K562 (cell line): ENCODE measurements around the gene CCDC192. TPM values are rescaled to one million over a fixed set of nuclear protein-coding genes. Genes with fewer than 3 reads are reported as not detected.

Experiments
- ATAC-seq: fragments of 200-7000 bp; cut with Tn5 transposase; 3 replicates; pipeline ENCODE4 v1.9.1; 2020; ENCODE audit warnings: moderate library complexity
- BruUV-seq: library from RNA; stranded (reverse); fragments of 400-500 nt; replicated peaks from 2 replicates; lab custom pipeline; 2021; lab: Mats Ljungman, UMichigan
- CTCF ChIA-PET: fragments of 300-600 bp; formaldehyde crosslinking; extraction: SDS; loops from one replicate; lab custom pipeline; 2021; ENCODE audit warnings: low intra/inter-chr PET ratio; lab: Yijun Ruan, JAX
- POLR2A ChIA-PET: fragments of 300-600, 350-650 bp; sonication (Branson Sonifier 250); formaldehyde crosslinking; extraction: SDS; loops from one replicate; lab custom pipeline; 2021; ENCODE audit warnings: antibody characterized with exemption, inconsistent platforms; lab: Yijun Ruan, JAX
- DNase-seq, 4 experiments: peaks; one replicate each; pipeline versions ENCODE4 v3.0.0 to v3.0.0-alpha.2; 2011 to 2018; ENCODE audit warnings: low spot score in 3 of 4, mixed read lengths in 3 of 4; ENCODE audit errors: extremely low read depth in 1 of 4
- FAIRE-seq: peaks from 2 replicates; lab custom pipeline; 2011; peaks lifted over from hg19 to GRCh38; lab: Jason Lieb, UNC
- H2AFZ ChIP-seq: 2 replicates; pipeline ENCODE4 v1.6.0; 2011; ENCODE audit warnings: low read depth, low read length, control low read depth, inconsistent platforms
- H3K27ac ChIP-seq: fragments of 200-600 bp; 3 replicates; pipeline ENCODE4 v1.8.0; 2011; ENCODE audit warnings: low read depth, mild to moderate bottlenecking, control low read depth, inconsistent platforms, low read length, moderate library complexity, mixed read lengths; ENCODE audit errors: extremely low read depth
- H3K27me3 ChIP-seq, 2 experiments: fragments of 300-600 bp in 1 of 2; 2 replicates in 1 of 2; 3 replicates in 1 of 2; pipeline versions ENCODE4 v1.6.0 to v1.8.0; 2011; ENCODE audit warnings: inconsistent platforms in 2 of 2, low read length in 2 of 2, mild to moderate bottlenecking in 1 of 2, mixed read lengths in 1 of 2, moderate library complexity in 1 of 2; ENCODE audit not compliant: control insufficient read depth in 2 of 2, insufficient read depth in 2 of 2
- H3K36me3 ChIP-seq: fragments of 300-600 bp; 3 replicates; pipeline ENCODE4 v1.8.0; 2011; ENCODE audit warnings: mild to moderate bottlenecking, low read length, inconsistent platforms; ENCODE audit not compliant: control insufficient read depth, insufficient read depth
- H3K4me1 ChIP-seq, 2 experiments: fragments of 200-600 bp in 1 of 2; replicated peaks in 1 of 2; 2 replicates in 1 of 2; 3 replicates in 1 of 2; pipeline versions ENCODE4 v1.5.1 to v1.8.0; 2011; ENCODE audit warnings: inconsistent platforms in 2 of 2, low read length in 2 of 2, mild to moderate bottlenecking in 1 of 2, mixed read lengths in 1 of 2, moderate library complexity in 1 of 2; ENCODE audit not compliant: control insufficient read depth in 2 of 2, insufficient read depth in 2 of 2
- H3K4me2 ChIP-seq: 2 replicates; pipeline ENCODE4 v1.6.1; 2011; ENCODE audit warnings: low read length, control low read depth, inconsistent platforms, mixed read lengths; ENCODE audit not compliant: insufficient read depth
- H3K4me3 ChIP-seq: fragments of 200-600 bp; sonication (generic), shearing (Covaris generic); 2 replicates; pipeline ENCODE4 v1.5.1; 2016; ENCODE audit warnings: control low read depth, inconsistent platforms
- H3K79me2 ChIP-seq: fragments of 200-600 bp; 3 replicates; pipeline ENCODE4 v1.8.0; 2011; ENCODE audit warnings: low read length, inconsistent platforms; ENCODE audit not compliant: control insufficient read depth, insufficient read depth
- H3K9ac ChIP-seq, 2 experiments: 2 replicates each; pipeline versions ENCODE4 v1.6.0 to v1.6.1; 2011; ENCODE audit warnings: low read depth in 2 of 2, low read length in 2 of 2, control low read depth in 1 of 2, inconsistent platforms in 1 of 2, mild to moderate bottlenecking in 1 of 2, mixed read lengths in 1 of 2; ENCODE audit not compliant: insufficient read depth in 1 of 2
- H3K9me1 ChIP-seq: one replicate; pipeline ENCODE4 v1.6.0; 2011; ENCODE audit warnings: inconsistent platforms, mild to moderate bottlenecking, low read length, moderate library complexity; ENCODE audit not compliant: control insufficient read depth, insufficient read depth
- H3K9me3 ChIP-seq: replicated peaks from 2 replicates; pipeline ENCODE4 v1.5.1; 2011; ENCODE audit warnings: low read depth, low read length, inconsistent platforms; ENCODE audit not compliant: control insufficient read depth, insufficient read depth
- H4K20me1 ChIP-seq: replicated peaks from 2 replicates; pipeline ENCODE4 v1.6.1; 2011; ENCODE audit warnings: low read length, inconsistent platforms, mixed read lengths; ENCODE audit not compliant: control insufficient read depth, insufficient read depth
- ERF ChIP-seq: fragments of 450-650 bp; formaldehyde crosslinking; IDR thresholded peaks from 2 replicates; pipeline ENCODE4 v1.4.0; 2020; ENCODE audit warnings: mild to moderate bottlenecking, mixed read lengths
- HNRNPLL ChIP-seq: fragments of 200-400 bp; formaldehyde crosslinking; IDR thresholded peaks from 2 replicates; pipeline ENCODE4 v1.6.1; 2017; ENCODE audit warnings: low read length, low read depth, mild to moderate bottlenecking; ENCODE audit not compliant: poor library complexity, severe bottlenecking
- MAFG ChIP-seq: fragments of 450-650 bp; conservative IDR thresholded peaks from 2 replicates; pipeline ENCODE4 v1.6.1; 2016; ENCODE audit warnings: missing genetic modification characterization, missing compliant biosample characterization
- POLR3G ChIP-seq: IDR thresholded peaks from 2 replicates; pipeline ENCODE4 v1.6.1; 2011; ENCODE audit not compliant: insufficient read length, insufficient replicate concordance; ENCODE audit errors: extremely low read depth
- WGBS: fragments of 100-300 bp; shearing (Covaris generic); methylation state at CpG from one replicate; pipeline ENCODE4 v1.1.6; 2016; ENCODE audit warnings: low coverage, mixed read lengths; ENCODE audit not compliant: insufficient coverage; ENCODE audit errors: missing lambda C conversion rate; 5-methylcytosine and 5-hydroxymethylcytosine counted together
- in situ Hi-C: fragments of 300-500 bp; cut with MboI; formaldehyde crosslinking; loops from 4 replicates; pipeline ENCODE4 v1.15.0; 2018; ENCODE audit warnings: inconsistent platforms, mixed read lengths
- intact Hi-C: fragments of 100-400 bp; cut with micrococcal nuclease; formaldehyde crosslinking; loops from 2 replicates; pipeline ENCODE4 v1.14.2; 2022
- polyA plus RNA-seq, 8 experiments: library from polyadenylated mRNA; depleted of rRNA in 4 of 8; stranded (reverse) in 5 of 8; unstranded in 3 of 8; fragments of >200 nt; fragmentation: Nextera tagmentation in 2 of 8; fragmentation: Illumina TruSeq in 1 of 8; extraction: Ambion mirVana in 2 of 8; extraction: Trizol in 1 of 8; gene quantifications; 2 replicates each; pipeline versions ENCODE4 v1.2.1 to v1.2.3, GENCODE V29; 2011 to 2014; ENCODE audit warnings: inconsistent platforms in 1 of 8, missing spikeins in 1 of 8
- total RNA-seq, 7 experiments: library from RNA; depleted of rRNA in 6 of 7; stranded (reverse); fragments of >200 nt in 6 of 7; fragmentation: Illumina TruSeq in 2 of 7; extraction: Trizol in 2 of 7; gene quantifications; 2 replicates each; pipeline versions ENCODE4 v1.2.1 to v1.2.3, GENCODE V29; 2011 to 2021; ENCODE audit warnings: low replicate concordance in 1 of 7
- TF ChIP-seq, protein P1 (sequence below): fragments of 250-450 bp; sonication (Bioruptor Pico); IDR thresholded peaks from 2 replicates; pipeline ENCODE4 v1.5.1; 2021; ENCODE audit warnings: mild to moderate bottlenecking
- TF ChIP-seq, protein P2 (sequence below): fragments of 450-650 bp; IDR thresholded peaks from 2 replicates; pipeline ENCODE4 v1.6.1; 2016; ENCODE audit warnings: mild to moderate bottlenecking, moderate library complexity

Gene CCDC192
- total and polyA plus RNA-seq, 9 of the 15 experiments (the other 6 are each of a cell fraction or from before 2014, with no cell fraction given) = 0.21 to 0.66 (median 0.38) TPM; not detected in 2

DNA sequence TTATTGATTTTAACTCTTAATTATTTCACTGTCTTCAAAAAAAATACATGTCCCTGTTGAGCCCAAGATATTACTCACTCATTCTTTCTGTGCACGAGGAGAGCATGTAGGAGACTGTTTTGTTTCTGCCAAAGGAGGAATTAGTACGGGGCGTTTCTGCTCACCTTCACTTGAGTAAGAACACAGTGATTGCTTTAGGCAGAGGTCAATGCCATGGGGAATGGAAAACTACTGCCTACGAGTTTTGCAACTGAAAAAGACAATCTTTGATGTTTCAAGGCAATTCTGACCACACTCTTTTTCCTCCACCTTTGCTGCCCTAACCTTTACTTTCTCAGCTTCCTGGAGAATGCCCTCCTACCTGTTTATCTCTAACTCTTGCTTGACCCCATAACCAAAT is 109.4 kb downstream of the CCDC192 start (continued):
- TF ChIP-seq POLR3G (no peak), MAFG (no peak)
- TF ChIP-seq, protein P1, sequence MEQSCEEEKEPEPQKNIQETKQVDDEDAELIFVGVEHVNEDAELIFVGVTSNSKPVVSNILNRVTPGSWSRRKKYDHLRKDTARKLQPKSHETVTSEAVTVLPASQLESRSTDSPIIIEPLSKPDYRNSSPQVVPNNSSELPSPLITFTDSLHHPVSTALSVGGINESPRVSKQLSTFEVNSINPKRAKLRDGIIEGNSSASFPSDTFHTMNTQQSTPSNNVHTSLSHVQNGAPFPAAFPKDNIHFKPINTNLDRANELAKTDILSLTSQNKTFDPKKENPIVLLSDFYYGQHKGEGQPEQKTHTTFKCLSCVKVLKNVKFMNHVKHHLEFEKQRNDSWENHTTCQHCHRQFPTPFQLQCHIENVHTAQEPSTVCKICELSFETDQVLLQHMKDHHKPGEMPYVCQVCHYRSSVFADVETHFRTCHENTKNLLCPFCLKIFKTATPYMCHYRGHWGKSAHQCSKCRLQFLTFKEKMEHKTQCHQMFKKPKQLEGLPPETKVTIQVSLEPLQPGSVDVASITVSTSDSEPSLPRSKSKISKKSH = no peak
- TF ChIP-seq, all 486 proteins: peak for 0

DNA sequence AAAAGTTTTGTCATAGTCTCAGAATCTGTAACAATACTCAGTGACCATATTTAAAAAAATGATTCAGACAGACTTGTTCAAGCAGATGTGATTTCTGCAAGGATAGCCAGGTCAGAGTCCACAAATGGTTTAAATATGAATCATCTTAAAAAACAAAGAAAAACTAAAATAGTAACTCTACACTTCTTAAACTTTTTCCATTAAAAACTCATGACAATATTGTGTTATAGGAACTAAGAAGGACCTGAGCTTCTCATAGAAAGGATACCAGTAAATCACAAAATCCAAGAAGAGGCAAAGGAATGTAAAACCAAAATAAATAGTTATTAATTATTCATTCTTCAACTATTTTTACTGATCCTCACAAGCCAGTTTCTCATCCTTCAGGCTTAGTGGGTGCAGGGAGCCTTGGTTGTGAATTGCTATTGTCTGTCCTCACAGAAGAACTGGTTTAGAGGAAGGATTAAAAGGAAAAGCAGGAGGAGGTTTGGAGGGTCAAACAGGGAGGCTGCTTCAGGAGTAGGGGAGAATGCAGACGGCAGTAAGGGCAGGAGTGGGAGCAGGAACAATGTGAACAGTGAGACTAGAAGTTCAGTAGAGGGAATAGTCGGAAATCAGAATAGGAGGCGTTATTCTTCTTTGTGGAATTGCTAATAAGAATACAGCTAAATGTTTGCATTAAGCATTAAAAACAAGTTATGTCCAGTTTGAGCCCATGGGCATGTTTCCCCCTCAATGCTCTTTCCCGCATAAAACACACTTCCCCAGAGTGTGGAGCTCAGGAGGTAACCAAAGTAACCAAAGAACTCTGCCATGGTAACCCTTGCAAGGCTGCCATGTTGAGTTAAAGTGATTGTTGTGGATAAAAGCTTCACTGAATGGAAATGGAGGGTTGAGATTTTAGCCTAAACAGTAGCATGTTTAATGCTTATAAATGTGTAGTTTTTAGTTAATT is 110.7 kb downstream of the CCDC192 start:
- POLR2A ChIA-PET = no interaction called here
- intact Hi-C loops (no loop called here), in situ Hi-C loops (no loop called here)
- ATAC-seq = no peak
- no TSS peak for BruUV-seq
- Histone ChIP-seq H3K9me3 (no peaks in the 10 kb centered on the region), H3K36me3 (no peaks in the 10 kb centered on the region), H3K79me2 (no peaks in the 10 kb centered on the region), H2AFZ (no peak overlapping the region), H3K4me2 (no peak overlapping the region), H3K9ac (no peak overlapping the region), H3K27me3 (no peaks in the 10 kb centered on the region), H4K20me1 (no peaks in the 10 kb centered on the region), H3K4me1 (no peaks in the 10 kb centered on the region), H3K4me3 (no peak overlapping the region), H3K9me1 (no peaks in the 10 kb centered on the region), H3K27ac (no peak overlapping the region)
- FAIRE-seq = no peak
- no peak for DNase-seq
- WGBS = 5% methylated on average over 4 of the region's 4 CpGs
- CTCF ChIA-PET = no interaction called here
- TF ChIP-seq HNRNPLL (no peak), ERF (no peak)
- TF ChIP-seq, protein P2, sequence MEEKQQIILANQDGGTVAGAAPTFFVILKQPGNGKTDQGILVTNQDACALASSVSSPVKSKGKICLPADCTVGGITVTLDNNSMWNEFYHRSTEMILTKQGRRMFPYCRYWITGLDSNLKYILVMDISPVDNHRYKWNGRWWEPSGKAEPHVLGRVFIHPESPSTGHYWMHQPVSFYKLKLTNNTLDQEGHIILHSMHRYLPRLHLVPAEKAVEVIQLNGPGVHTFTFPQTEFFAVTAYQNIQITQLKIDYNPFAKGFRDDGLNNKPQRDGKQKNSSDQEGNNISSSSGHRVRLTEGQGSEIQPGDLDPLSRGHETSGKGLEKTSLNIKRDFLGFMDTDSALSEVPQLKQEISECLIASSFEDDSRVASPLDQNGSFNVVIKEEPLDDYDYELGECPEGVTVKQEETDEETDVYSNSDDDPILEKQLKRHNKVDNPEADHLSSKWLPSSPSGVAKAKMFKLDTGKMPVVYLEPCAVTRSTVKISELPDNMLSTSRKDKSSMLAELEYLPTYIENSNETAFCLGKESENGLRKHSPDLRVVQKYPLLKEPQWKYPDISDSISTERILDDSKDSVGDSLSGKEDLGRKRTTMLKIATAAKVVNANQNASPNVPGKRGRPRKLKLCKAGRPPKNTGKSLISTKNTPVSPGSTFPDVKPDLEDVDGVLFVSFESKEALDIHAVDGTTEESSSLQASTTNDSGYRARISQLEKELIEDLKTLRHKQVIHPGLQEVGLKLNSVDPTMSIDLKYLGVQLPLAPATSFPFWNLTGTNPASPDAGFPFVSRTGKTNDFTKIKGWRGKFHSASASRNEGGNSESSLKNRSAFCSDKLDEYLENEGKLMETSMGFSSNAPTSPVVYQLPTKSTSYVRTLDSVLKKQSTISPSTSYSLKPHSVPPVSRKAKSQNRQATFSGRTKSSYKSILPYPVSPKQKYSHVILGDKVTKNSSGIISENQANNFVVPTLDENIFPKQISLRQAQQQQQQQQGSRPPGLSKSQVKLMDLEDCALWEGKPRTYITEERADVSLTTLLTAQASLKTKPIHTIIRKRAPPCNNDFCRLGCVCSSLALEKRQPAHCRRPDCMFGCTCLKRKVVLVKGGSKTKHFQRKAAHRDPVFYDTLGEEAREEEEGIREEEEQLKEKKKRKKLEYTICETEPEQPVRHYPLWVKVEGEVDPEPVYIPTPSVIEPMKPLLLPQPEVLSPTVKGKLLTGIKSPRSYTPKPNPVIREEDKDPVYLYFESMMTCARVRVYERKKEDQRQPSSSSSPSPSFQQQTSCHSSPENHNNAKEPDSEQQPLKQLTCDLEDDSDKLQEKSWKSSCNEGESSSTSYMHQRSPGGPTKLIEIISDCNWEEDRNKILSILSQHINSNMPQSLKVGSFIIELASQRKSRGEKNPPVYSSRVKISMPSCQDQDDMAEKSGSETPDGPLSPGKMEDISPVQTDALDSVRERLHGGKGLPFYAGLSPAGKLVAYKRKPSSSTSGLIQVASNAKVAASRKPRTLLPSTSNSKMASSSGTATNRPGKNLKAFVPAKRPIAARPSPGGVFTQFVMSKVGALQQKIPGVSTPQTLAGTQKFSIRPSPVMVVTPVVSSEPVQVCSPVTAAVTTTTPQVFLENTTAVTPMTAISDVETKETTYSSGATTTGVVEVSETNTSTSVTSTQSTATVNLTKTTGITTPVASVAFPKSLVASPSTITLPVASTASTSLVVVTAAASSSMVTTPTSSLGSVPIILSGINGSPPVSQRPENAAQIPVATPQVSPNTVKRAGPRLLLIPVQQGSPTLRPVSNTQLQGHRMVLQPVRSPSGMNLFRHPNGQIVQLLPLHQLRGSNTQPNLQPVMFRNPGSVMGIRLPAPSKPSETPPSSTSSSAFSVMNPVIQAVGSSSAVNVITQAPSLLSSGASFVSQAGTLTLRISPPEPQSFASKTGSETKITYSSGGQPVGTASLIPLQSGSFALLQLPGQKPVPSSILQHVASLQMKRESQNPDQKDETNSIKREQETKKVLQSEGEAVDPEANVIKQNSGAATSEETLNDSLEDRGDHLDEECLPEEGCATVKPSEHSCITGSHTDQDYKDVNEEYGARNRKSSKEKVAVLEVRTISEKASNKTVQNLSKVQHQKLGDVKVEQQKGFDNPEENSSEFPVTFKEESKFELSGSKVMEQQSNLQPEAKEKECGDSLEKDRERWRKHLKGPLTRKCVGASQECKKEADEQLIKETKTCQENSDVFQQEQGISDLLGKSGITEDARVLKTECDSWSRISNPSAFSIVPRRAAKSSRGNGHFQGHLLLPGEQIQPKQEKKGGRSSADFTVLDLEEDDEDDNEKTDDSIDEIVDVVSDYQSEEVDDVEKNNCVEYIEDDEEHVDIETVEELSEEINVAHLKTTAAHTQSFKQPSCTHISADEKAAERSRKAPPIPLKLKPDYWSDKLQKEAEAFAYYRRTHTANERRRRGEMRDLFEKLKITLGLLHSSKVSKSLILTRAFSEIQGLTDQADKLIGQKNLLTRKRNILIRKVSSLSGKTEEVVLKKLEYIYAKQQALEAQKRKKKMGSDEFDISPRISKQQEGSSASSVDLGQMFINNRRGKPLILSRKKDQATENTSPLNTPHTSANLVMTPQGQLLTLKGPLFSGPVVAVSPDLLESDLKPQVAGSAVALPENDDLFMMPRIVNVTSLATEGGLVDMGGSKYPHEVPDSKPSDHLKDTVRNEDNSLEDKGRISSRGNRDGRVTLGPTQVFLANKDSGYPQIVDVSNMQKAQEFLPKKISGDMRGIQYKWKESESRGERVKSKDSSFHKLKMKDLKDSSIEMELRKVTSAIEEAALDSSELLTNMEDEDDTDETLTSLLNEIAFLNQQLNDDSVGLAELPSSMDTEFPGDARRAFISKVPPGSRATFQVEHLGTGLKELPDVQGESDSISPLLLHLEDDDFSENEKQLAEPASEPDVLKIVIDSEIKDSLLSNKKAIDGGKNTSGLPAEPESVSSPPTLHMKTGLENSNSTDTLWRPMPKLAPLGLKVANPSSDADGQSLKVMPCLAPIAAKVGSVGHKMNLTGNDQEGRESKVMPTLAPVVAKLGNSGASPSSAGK = no peak
